Measurements from ENCODE around the gene MICU1.

GRCh38 chr10:72545546-72545945, 80.3 kb downstream of the MICU1 start:
- TF ChIP-seq CTCF (optimal IDR thresholded peaks at IDR 0.05 in 1 of 3, IDR thresholded peaks at IDR 0.05 in 1 of 3, conservative IDR thresholded peaks at IDR 0.05 in 1 of 3; ENCODE audit: extremely low read depth in 1 of 3, insufficient read depth in 2 of 3, low read length in 3 of 3) = no peak
- TF ChIP-seq EZH2 (IDR thresholded peaks at IDR 0.05; ENCODE audit: low read length) = no peak

Data from keratinocyte (primary cell).